CD4-positive, alpha-beta T cell treated with Interleukin-21 for 1 hour (primary cell): ENCODE results near the gene P2RY2.

ENCODE experiments used
- DNase-seq: peaks from one replicate; pipeline ENCODE4 v3.0.0-alpha.2; 2020

Gene P2RY2

DNA sequence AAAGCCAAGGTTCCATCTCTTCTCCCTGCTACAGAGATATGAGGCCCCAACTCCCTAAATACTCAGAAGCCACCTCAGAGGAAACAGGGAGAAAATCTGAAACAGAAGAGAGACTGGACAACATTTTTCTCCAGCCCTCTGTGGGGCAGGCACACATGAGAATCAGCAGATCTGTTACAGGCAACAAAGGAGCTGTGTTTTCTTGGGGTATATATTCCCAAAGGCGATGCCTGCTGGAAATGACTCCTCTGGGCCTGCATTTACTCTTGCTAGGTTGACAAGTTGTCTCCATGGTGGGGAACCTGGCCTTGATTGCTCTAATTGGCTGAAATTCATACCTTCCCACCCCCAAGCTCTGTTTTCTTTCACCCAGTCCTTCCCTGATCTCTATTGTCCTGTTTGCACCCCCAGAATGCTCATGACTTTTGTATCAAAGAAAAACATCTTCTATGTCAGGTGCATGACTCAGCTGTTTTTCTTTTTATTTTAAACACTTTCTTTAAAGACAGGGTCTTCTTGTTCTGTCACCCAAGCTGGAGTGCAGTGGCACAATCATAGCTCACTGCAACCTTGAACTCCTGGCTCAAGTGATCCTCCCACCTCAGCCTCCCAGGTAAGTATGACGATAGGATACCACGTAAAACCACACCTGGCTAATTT lies 30.6 kb downstream of the P2RY2 start:
- DNase-seq = no peak

DNA sequence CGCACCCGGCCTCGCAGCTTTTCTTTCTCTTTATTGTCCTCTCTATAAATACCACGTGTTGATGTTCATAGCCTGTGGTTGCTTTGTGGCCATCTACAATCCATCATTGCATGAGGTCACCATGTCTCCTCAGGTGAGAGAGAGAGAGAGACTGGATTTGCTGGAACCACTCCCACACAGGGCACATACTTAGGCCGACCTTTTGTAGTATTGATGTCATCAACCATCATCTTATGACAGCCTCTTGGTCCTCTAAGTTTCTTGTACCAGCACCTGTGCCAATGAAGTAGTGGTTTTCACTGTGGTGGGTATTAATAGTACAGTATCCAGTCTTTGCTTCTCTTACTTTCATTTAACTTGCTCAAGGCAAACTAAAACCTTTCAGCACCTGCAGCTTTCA lies 31.2 kb downstream of the P2RY2 start:
- DNase-seq = no peak

DNA sequence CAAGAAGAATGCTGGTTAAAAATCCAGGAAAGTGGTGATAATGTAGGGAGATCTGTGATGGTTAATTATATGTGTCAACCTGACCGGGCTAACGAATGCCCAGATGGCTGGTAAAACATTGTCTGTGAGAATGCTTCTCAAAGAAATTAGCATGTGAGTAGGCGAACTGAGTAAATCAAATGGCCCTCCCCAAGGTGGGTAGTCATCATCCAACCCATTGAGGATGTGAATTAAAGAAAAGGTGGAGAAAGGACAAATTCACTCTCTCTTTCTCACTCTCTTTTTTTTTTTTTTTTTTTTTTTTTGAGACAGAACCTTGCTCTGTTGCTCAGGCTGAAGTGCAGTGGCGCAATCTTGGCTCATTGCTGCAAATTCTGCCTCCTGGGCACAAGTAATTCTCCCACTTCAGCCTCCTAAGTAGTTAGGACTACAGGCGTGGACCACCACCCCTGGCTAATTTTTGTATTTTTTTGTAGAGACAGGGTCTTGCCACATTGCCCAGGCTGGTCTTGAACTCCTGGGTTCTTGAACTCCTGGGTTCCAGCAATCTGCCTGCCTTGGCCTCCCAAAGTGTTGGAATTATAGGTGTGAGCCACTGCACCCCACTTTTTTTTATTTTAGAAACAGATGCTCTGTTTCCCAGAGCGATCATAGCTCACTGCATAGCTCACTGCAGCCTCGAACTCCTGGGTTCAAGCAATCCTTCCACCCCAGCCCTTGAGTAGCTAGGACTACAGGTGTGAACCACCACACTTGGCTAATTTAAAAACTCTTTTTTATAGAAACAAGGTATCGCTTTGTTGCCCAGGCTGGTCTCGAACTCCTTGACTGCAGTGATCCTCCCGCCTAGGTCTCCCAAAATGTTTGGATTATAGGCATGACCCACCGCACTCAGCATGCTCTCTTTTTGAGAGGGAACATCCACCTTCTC lies 32.0 kb downstream of the P2RY2 start:
- DNase-seq = no peak

DNA sequence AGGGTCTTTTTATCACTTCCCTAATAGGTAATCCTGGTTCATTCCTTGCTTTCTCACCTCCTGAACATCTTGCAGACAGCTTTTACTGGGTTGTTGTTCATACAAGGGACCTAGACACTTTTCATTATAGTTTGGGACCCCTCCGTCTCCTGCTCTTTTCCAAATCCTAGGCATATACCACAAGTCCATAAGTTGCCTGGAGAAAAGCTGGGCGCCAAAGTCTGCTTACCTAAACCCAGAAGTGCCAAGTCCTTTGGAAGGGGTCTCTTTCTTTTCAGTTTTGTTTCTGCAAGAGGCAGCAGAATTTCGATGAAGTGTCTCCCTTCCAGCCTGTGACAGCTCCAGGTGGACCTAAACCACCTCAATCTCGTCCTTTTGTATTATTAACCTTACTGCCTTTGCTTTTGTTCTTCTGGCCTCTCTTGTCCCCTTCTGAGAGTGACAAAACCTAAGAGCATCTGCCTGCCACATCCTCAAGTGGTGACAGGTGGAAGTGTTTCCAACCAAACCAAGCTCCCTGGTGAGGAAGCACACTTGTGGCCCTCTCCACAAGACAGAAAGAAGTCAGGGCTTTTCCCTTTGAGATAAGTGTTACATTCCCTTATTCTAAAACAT lies 34.6 kb downstream of the P2RY2 start:
- no peak for DNase-seq

DNA sequence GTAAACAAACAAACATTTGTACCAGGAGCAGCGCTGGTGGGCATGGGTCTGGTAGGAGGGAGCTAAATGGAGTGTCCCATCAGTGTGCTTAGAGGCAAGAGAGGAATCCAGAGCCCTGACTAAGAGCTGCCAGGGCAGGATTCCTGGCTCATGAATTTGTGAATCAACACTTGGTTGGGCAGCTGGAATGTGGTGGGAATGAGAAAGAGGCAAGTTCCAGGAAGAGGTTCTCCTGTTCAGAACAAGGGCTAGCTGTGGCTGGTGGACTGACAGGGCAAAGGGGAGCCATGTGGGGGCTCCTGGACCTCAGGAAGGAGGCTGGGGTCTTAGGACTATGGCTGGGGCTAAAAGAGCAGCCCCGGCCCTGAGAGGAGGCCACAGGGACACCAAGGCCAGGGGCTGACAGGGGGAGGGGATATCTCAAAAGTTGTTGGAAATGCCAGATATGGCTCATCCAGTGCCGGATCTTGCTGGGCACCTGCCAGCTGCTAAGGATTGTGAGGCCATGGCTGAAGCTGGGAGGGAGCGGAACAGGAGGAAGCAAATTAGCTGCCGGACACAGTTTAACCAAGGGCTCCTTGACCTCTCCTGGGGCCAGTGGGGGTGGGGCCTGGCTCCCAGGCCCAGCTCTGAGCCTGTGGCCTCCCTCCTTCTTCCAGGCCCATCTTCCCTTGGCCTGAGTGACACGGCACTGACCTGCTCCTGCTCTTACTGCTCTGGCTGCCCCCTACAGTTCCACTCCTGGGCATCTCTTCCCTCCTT lies 39.4 kb downstream of the P2RY2 start:
- no peak for DNase-seq

DNA sequence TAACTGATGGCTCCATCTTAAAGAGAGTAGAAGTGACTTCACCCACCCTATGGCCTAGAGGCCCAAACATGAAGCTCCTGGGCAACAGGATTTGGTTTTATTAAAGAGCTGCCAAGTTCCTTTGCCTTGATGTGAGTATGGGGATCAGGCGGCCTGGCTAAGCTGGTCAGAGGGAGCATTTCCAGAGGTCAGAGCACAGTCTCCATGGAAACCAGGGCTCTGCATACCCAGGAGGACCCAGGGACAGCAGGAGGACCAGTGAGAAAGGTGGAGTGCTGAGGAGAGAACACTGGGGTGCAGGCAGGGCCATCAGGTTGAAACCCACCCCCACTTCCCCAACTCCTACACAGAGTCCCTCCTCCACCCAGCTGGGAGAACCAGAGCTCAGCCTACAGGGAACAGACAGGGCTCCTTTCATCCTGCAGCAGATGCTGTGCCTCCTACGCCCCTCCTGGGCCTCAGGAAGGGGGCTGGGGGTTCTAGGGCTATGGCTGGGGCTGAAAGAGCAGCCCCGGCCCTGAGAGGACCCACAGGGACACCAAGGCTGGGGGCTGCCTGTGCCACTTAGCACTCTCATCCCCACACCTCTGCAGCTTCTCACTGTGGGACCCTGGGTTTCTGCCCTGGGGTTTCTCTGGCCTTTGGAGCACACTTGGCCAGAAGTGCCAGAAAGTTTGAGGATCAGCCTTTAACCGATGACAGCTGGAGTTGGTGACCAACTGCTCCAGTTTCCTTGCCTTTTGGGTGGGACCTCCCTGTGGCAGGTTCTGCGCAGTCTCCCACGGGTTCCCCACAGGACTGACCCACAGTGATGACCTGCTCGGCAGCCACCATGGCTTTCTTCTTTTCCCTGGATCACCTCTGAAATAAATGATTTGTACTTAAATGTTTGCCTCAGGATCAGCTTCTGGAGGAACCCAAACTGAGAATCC lies 40.3 kb downstream of the P2RY2 start:
- no peak for DNase-seq

DNA sequence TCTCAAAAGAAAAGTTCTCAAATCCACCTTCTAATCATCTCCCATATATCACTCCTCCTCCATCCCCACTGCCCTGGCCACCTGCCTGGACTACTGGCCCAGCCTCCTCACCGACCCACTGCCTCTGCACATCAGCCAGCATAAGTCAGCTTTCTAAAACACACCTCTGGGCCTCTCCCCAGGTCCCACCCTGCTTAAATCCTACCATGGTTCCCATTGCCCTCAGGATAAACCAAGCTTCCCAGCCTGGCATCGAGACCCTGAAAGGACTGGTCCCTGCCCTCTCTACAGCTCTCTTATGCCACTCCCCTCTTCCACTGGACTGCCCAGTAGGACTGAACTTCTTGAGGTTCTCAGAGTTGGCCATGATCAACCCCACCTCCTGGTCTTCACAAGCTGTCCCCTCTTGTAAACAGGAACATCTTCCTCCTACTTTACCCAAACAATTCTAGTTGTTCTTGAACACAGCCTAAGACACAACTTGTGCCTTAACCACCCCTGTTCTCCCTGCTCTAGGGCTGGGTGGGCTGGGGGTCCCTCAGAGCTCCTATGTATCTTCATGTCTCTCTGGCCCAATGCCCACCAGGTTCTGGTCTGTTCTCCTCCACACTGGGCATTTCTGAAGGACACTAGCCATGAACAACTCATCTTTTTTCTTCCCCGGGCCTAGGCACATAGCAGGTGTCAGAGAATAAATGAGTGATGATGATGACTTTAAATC lies 41.5 kb downstream of the P2RY2 start:
- no peak for DNase-seq

DNA sequence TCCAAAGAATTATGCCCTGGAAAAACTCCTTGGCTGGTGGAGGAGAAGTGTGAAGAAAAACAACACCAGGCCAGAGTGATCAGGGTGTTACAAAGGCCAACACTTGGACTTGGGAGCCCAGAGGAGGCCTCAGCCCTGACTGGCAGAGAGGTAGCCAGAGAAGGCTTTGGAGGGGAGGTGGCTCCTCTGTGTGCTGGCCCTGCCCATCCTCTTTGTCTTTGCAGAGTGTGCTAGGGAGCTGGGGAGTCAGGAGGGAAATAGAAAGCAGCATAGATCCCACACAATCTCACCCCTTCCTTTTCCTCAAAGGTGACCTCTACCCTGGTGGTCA lies 42.0 kb downstream of the P2RY2 start:
- no peak for DNase-seq

DNA sequence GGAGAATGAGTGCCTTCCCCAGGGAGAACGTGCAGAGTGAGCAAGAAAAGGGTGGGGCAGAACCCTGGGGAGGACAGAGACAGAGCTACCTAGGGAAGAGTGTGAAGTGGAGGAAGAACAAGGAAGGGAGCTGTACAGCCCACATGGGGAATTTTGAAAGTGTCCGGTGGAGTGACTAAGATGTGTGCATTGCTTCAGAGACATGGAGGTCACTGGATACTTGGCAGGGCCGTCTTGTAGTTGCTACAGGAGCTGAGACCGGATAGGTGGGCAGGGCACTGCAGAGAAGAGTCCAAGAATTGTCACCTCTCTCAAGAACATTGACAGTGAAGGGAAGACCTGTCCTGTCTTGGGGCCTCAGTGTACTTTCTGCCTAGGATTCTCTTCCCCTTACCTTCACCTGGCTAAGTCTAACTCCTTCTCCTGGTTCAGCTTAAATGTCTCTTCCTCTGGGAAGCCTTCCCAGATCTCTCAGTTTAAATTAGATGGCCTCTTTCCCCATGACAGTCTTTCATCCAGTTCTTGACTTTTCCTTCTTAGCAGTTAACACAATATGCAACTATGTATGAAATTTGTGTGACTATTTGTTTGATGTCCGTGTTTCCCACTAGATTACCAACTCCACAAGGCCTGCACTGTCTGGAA lies 44.9 kb downstream of the P2RY2 start:
- DNase-seq = no peak

DNA sequence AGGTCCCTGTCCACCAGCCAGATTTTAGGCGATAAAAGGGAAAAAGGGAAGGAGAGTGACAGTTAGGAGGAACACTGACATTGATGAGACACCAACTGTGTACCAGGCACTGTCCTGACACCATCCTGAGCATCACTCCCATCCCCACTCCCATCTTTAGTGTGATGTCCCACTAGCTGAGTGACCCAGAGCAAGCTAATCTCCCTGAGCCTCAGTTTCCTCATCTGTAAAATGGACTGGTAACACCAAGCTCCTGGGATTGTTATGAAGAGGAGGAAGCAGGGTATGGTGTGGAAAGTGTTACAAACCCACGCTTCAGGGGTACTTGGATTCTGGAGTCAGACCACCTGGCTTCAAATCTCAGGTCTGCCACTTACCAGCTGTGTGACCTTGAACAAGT lies 45.6 kb downstream of the P2RY2 start:
- DNase-seq = no peak

DNA sequence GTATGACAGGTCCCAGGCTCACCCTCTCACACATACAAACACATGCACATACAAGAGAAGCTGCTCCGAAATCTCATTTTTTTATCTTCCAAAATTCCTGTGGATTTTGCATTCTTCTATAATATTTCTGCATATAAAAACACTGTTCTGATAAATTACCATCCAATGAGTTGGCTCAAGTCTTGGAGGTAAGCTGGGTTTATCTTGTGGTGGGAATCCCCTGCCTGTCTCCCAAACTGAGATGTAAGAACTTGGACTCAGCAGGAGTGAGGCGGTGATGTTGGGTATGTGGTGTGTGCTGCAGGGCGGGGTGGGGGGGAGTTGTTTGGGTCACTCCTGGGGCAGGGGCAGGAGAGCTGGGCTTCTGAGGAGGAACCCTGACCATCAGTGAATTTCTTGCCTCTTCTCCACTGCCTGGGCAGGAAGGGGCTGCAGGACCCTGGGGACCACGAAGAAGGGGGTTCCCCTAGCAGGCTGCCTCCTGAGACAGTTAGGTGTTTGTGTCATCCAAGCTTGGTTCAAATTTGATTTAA lies 47.3 kb downstream of the P2RY2 start:
- DNase-seq = no peak

DNA sequence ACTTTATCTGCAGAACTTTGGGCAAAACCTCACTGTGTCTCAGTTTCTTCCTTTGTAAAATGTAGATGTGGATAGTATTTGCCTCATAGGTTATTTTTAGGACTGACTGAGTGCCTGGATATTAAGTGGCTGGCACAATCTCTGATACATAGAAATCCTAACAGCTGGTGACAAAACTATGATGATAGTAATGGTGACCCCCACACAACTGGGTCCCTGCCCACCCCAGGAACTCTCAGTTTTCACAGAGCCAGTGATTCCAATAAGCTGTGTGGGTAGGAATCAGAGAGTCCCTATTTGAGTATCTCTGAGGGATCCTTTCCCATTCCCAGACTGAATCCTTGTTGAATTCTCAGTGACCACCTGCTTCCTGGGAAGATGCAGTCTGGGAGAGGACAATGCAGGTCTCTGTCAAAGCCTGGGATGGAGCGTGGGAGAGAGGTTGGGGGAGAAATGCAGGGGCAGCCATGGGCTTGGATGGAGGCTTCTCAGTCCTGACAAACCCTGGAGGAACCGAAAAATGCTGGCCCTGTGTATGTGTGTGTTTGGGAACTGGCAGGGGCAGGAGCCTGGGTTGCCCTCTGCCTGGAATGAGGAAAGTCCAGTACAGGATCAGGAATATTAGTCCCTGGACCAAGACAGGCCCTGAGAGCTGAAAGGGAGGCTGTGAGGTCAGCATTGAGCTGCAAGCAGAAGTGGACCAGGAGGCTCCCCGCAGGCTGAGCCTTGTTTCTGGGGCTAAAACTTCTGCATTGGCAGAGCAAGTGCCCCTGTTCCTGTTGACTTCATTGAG lies 48.0 kb downstream of the P2RY2 start:
- DNase-seq = no peak

DNA sequence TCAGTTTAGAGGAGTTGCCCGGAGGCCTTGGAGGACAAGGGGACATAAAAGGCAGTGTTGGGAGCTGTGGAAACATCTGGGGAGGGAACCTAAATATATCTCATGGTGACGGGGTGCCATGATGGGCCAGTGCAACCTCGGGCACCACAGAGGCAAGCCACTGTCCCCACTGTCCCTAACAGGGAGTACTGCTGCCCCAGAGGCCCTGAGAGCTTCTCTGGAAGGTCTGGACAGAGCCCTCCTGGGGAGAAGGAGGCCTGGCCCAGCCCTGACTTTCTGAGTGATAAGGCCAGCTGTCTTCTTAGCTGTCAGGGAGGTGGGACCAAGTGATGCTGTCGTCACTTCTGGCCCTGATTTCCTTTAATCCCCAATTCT lies 48.6 kb downstream of the P2RY2 start:
- DNase-seq = no peak

DNA sequence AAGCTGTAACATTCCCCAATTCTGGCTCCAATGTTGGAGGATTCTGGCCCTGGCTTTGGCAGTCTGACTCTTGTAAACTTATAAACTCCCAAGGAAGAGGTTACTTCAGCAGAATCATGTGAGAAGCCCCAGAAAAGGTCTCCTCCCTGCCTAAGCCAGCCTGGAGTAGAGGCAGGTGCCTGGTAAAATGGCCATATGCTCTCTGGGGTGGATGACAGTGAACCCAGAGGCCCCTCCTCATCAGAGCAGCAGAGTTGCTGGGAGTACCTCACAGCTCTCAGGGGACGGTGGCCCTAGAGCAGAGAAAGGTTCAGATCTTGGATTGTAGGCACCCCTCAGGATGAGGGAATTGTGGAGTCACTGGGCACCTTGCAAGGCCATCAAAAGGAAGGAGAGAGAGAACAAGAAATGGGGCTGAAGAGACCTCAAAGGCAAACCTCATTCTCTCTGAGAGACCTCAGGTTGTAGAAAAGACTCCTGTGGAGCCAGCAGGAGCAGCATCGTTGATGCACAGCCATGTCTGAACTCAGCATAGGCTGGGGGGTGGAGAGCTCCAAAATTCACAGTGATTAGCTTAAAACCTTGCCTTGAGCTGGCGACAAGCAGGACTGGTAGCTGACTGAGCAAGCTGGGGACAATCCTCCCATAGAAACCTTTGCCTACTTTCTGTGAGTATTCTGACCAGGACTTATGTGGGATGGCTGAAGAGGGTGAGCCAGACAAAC lies 49.2 kb downstream of the P2RY2 start:
- DNase-seq = no peak

DNA sequence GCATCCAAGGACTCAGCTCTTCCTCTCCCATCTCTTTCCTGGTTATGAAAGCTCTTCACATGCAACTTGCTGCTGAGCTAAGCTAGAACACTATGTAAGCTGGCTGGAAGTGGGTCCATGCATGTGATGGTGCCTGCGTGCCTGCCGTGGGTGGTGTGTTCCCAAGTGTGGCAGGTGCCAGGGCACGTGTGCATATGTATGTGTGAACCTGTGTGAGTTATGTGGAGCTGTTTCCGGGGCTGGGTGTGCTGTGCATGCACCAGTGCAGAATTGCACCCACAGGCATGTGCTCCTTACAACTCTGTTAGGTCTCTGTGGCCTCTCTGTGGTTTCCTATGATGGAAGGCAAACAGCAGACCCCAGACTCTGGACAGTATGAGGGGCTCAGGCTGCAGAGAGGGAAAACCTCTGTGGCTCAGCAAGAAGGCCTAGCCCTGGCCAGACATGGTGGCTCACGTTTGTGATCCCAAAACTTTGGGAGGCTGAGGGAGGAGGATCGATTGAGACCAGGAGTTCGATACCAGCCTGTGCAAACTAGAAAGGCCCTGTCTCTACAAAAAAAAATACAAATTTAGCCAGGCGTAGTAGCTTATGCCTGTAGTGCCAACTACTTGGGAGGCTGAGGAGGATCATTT lies 49.9 kb downstream of the P2RY2 start:
- DNase-seq = no peak

DNA sequence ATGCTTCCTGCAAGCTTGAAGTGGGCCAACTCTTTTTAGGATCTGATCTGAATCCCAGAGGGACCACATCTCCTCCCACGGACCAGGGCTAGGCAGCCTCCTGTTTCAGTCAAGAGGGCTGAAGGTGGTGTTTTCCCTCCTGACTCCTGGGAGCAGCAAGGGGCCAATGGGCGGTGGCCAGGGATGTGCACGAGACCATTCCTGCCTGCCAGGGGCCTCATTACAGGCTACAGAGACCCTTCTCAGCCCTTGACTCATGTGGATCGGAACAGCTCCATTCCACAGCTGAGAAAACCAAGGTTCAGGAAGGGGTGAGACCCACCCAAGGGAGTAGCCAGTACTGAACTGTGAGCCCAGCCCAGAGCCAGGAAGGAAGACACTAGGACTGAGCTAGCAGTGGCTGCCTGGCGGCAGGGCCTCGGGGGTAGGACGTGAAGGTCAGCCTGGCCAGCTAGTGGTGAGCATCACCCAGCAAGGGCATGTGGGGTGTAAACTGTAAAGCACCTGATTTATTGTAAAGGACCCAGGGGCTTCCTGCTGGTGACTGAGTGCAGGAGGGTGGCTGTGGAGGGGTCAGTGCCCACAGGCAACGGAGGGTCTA lies 50.7 kb downstream of the P2RY2 start:
- DNase-seq = no peak

DNA sequence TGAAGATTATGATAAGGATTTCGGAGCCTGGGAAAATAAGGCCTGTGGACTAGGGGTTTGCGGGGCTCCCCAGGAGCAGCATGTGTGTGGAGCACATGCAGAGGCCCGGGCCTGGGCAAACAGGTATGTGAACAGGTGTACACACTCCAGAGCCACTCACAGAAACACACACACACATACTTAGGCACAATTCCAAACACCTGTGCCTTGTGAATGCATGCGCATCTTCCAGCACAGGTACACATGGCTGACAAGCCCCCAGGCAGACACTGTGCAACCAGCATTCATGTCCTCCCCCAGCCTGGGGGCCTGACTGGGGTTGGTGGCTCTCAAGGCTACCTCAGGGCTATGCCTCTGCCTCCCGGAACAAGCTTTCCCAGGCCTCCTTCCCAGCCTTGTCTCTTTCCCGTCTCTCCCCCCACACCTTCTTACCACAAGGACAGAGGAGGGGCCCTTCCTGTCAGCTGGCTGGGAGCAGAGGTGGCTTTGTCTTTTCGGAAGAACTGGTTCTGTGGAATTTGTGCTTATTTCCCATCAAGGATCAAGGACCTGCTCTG lies 51.5 kb downstream of the P2RY2 start:
- DNase-seq = no peak
